OCI-LY1 (cell line): ENCODE results near the gene SORBS1.

ENCODE experiments used
- EZH2 ChIP-seq: fragments of 200-600 bp; sonication (generic), shearing (Covaris generic); IDR thresholded peaks from 2 replicates; pipeline ENCODE4 v1.8.0; 2017; ENCODE audit warnings: borderline replicate concordance, mixed run types, mild to moderate bottlenecking, antibody characterized with exemption, low read length, moderate library complexity, mixed read lengths
- TF ChIP-seq, protein P1 (sequence below): fragments of 200-600 bp; sonication (generic), shearing (Covaris generic); IDR thresholded peaks from 2 replicates; pipeline ENCODE4 v1.5.1; 2017; ENCODE audit warnings: mild to moderate bottlenecking, antibody characterized with exemption, low read length, moderate library complexity, mixed read lengths

DNA sequence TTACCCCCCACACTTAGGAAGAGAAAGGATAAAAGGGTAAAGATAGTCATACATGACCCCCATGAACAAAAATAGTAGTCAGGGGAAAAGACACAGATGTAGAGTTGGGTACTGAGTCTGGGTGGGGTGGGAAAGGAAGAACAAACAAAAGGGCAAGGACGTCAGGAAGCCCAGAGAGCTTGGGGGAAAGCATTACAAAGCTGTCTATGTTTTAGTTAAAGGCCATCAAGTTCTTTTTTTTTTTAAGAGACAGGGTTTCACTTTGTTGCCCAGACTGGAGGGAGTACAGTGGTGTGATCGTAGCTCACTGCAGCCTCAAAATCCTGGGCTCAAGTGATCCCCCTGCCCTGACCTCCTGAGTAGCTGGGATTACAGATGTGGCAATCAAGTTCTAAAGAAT lies 172.0 kb downstream of the SORBS1 start:
- TF ChIP-seq, protein P1, sequence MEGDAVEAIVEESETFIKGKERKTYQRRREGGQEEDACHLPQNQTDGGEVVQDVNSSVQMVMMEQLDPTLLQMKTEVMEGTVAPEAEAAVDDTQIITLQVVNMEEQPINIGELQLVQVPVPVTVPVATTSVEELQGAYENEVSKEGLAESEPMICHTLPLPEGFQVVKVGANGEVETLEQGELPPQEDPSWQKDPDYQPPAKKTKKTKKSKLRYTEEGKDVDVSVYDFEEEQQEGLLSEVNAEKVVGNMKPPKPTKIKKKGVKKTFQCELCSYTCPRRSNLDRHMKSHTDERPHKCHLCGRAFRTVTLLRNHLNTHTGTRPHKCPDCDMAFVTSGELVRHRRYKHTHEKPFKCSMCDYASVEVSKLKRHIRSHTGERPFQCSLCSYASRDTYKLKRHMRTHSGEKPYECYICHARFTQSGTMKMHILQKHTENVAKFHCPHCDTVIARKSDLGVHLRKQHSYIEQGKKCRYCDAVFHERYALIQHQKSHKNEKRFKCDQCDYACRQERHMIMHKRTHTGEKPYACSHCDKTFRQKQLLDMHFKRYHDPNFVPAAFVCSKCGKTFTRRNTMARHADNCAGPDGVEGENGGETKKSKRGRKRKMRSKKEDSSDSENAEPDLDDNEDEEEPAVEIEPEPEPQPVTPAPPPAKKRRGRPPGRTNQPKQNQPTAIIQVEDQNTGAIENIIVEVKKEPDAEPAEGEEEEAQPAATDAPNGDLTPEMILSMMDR, result no peak
- no peak for TF ChIP-seq EZH2
